ENCODE data around the gene DMD. TPM values are rescaled to one million over a fixed set of nuclear protein-coding genes. Genes with fewer than 3 reads are reported as not detected.

DMD gene
- polyA plus RNA-seq, 2 of the 4 experiments (the other 2 are of a cell fraction) = 0.03 TPM; not detected in 1

- POLR2A ChIA-PET = no interaction called here
- Histone ChIP-seq H3K4me2 (no peak overlapping the region), H3K4me3 (no peak overlapping the region), H3K27ac (no peak overlapping the region), H3K4me1 (no peaks in the 10 kb centered on the region), H3K9me3 (no peaks in the 10 kb centered on the region)
- ATAC-seq (no peak), FAIRE-seq (no peak), DNase-seq (ENCODE audit: low read depth in 1 of 2, low spot score in 1 of 2) (no peak)
- TF ChIP-seq NR3C1 (IDR thresholded peaks at IDR 0.05) (no peak), HOXB5 (CRISPR knock-in tag; IDR thresholded peaks at IDR 0.05) (no peak), HOXB13 (CRISPR knock-in tag; IDR thresholded peaks at IDR 0.05; ENCODE audit: low read depth) (no peak)
- CTCF ChIA-PET = interaction anchor here (0.5 kb wide), 1 partner anchor 201 kb away, joined by 3 read pairs; no protein-coding TSS in a partner anchor
- WGBS (ENCODE audit: missing lambda C conversion rate) = 19% methylated on average over 2 of the region's 2 CpGs
These were observed 1874.9 kb downstream of the DMD start for GRCh38 chrX:31336419-31336818.

GRCh38 chrX:31334997-31335396 lies 1876.4 kb downstream of the DMD start:
- H3K4me2 ChIP-seq = no peak overlapping the region
- no peak overlapping the region for H3K4me3 ChIP-seq
- ChIA-PET POLR2A (no interaction called here), CTCF (no interaction called here)
- H3K9me3 ChIP-seq = no peaks in the 10 kb centered on the region
- FAIRE-seq (no peak), ATAC-seq (no peak), DNase-seq (ENCODE audit: low read depth in 1 of 2, low spot score in 1 of 2) (no peak)
- TF ChIP-seq E2F6 (IDR thresholded peaks at IDR 0.05; ENCODE audit: borderline replicate concordance, low read depth) = no peak
- TF ChIP-seq TP53 (CRISPR knock-in tag; IDR thresholded peaks at IDR 0.05) = no peak
- TF ChIP-seq, protein P1, sequence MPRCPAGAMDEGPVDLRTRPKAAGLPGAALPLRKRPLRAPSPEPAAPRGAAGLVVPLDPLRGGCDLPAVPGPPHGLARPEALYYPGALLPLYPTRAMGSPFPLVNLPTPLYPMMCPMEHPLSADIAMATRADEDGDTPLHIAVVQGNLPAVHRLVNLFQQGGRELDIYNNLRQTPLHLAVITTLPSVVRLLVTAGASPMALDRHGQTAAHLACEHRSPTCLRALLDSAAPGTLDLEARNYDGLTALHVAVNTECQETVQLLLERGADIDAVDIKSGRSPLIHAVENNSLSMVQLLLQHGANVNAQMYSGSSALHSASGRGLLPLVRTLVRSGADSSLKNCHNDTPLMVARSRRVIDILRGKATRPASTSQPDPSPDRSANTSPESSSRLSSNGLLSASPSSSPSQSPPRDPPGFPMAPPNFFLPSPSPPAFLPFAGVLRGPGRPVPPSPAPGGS (IDR thresholded peaks at IDR 0.05) = no peak
- no peak for TF ChIP-seq ZNF302 (CRISPR knock-in tag; IDR thresholded peaks at IDR 0.05)
- no peak for TF ChIP-seq POLR2AphosphoS2 (conservative IDR thresholded peaks at IDR 0.05; ENCODE audit: low read length)
- no peak for TF ChIP-seq KDM1A (IDR thresholded peaks at IDR 0.05; ENCODE audit: low read depth)
- no peak for TF ChIP-seq RAD21 (conservative IDR thresholded peaks at IDR 0.05 in 1 of 2, IDR thresholded peaks at IDR 0.05 in 1 of 2)
- TF ChIP-seq RNF2 (IDR thresholded peaks at IDR 0.05; ENCODE audit: borderline replicate concordance, low read depth) = no peak
- no peak for TF ChIP-seq HOXB13 (CRISPR knock-in tag; IDR thresholded peaks at IDR 0.05; ENCODE audit: low read depth)
- no peak for TF ChIP-seq CHD2 (IDR thresholded peaks at IDR 0.05; ENCODE audit: low read length, partially characterized antibody)
- TF ChIP-seq MAFK (IDR thresholded peaks at IDR 0.05; ENCODE audit: partially characterized antibody) = no peak
- TF ChIP-seq RFX5 (IDR thresholded peaks at IDR 0.05) = no peak
- TF ChIP-seq HMGXB4 (CRISPR knock-in tag; IDR thresholded peaks at IDR 0.05; ENCODE audit: borderline replicate concordance) = no peak
- TF ChIP-seq TFCP2L1 (CRISPR knock-in tag; IDR thresholded peaks at IDR 0.05) = no peak
- no peak for TF ChIP-seq MAZ (IDR thresholded peaks at IDR 0.05; ENCODE audit: borderline replicate concordance, low read depth, low read length)
- no peak for TF ChIP-seq MAX (IDR thresholded peaks at IDR 0.05)
- TF ChIP-seq RCOR1 (IDR thresholded peaks at IDR 0.05; ENCODE audit: low read depth, low read length) = no peak
- H3K27ac ChIP-seq = no peak overlapping the region
- no peaks in the 10 kb centered on the region for H3K4me1 ChIP-seq
- 0% methylated on average over 1 of the region's 1 CpG for WGBS (ENCODE audit: missing lambda C conversion rate)

DNA sequence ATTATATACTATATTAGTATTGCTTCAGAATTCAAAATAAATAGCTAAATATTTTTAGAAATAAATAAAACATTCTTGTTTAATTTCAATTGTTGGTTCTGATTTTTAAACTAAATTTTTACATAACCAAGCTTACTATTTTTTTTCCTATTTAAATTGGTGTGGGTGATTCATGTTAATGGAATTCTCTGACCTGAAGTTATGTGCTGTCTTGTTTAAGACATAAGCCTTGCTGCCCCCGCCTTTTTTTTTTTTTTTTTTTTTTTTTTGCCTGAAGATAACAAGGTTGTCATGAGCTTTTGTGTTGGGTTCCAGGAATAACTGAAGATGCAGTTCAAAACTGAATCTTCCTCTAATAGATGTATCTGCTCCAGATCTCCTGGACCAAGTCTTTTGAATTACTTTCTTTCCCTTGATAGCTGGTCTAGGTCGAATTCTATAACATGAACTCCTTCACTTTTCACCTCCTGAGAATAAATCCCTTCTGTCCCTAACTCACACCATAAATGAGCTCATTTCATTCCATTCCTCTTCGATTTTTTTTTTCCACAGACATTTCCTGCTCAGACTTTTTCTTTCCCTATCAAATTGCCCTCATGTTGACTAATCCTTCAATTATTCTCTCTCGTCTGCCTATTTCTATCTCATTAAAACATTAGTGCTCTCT lies 1878.1 kb downstream of the DMD start:
- FAIRE-seq (peak; percentile 32), ATAC-seq (no peak), DNase-seq (ENCODE audit: low read depth in 1 of 2, low spot score in 1 of 2) (no peak)
- Histone ChIP-seq H3K27ac (no peak overlapping the region), H3K4me2 (no peak overlapping the region), H3K4me3 (no peak overlapping the region), H3K9me3 (no peaks in the 10 kb centered on the region), H3K4me1 (no peaks in the 10 kb centered on the region)
- ChIA-PET POLR2A (no interaction called here), CTCF (interaction anchor here (0.6 kb wide), 1 partner anchor 1258 kb away, joined by 3 read pairs; no protein-coding TSS in a partner anchor)
- WGBS (ENCODE audit: missing lambda C conversion rate) = 2% methylated on average over 4 of the region's 4 CpGs
- no peak for TF ChIP-seq PHF8 (IDR thresholded peaks at IDR 0.05; ENCODE audit: borderline replicate concordance, low read depth)
- TF ChIP-seq, protein P1 (IDR thresholded peaks at IDR 0.05) = no peak
- TF ChIP-seq POLR2AphosphoS2 (conservative IDR thresholded peaks at IDR 0.05; ENCODE audit: low read length) = no peak
- TF ChIP-seq RCOR1 (IDR thresholded peaks at IDR 0.05; ENCODE audit: low read depth, low read length) = no peak
- TF ChIP-seq FOXS1 (CRISPR knock-in tag; IDR thresholded peaks at IDR 0.05) = no peak
- no peak for TF ChIP-seq FOSL2 (IDR thresholded peaks at IDR 0.05)
- TF ChIP-seq FOSL2 (CRISPR knock-in tag; IDR thresholded peaks at IDR 0.05) = no peak
- TF ChIP-seq HOXA7 (CRISPR knock-in tag; IDR thresholded peaks at IDR 0.05) = no peak
- TF ChIP-seq MAX (IDR thresholded peaks at IDR 0.05) = no peak
- TF ChIP-seq ZC3H11A (IDR thresholded peaks at IDR 0.05) = no peak
- no peak for TF ChIP-seq GATA3 (IDR thresholded peaks at IDR 0.05; ENCODE audit: borderline replicate concordance)
- no peak for TF ChIP-seq CEBPB (IDR thresholded peaks at IDR 0.05)

Measured in A549 (cell line).